SK-N-SH (cell line): Measurements from ENCODE around the gene GGTLC2. TPM values are rescaled to one million over a fixed set of nuclear protein-coding genes. Genes with fewer than 3 reads are reported as not detected.

ENCODE experiments used
- CTCF ChIA-PET: fragments of 300-600, 350-600 bp; formaldehyde crosslinking; extraction: SDS; loops from one replicate; lab custom pipeline; 2021; lab: Yijun Ruan, JAX
- POLR2A ChIA-PET: fragments of 350-600 bp; sonication (Branson Sonifier 250); formaldehyde crosslinking; extraction: SDS; loops from one replicate; lab custom pipeline; 2020; ENCODE audit warnings: antibody characterized with exemption, inconsistent platforms; lab: Yijun Ruan, JAX
- DNase-seq: peaks from one replicate; pipeline ENCODE4 v3.0.0; 2012
- H2AFZ ChIP-seq: fragments of 200-600 bp; sonication (generic); 2 replicates; pipeline ENCODE4 v1.8.1; 2016; ENCODE audit warnings: antibody characterized with exemption, mild to moderate bottlenecking, low read depth
- H3F3A ChIP-seq: fragments of 200-600 bp; sonication (generic); replicated peaks from 2 replicates; pipeline ENCODE3; 2016; ENCODE audit warnings: antibody characterized with exemption, mild to moderate bottlenecking; ENCODE audit not compliant: insufficient read depth
- H3K27ac ChIP-seq, 2 experiments: fragments of 200-500 bp in 1 of 2; fragments of 200-600 bp in 1 of 2; sonication (Bioruptor generic) in 1 of 2; sonication (generic), shearing (Covaris generic) in 1 of 2; 2 replicates each; pipeline versions ENCODE4 v1.5.1 to v1.6.1; 2014 to 2016; ENCODE audit warnings: low read depth in 2 of 2, inconsistent platforms in 1 of 2, low read length in 1 of 2, mild to moderate bottlenecking in 1 of 2, mixed read lengths in 1 of 2
- H3K27me3 ChIP-seq: fragments of 200-600 bp; sonication (generic), shearing (Covaris generic); 2 replicates; pipeline ENCODE4 v1.6.1; 2016; ENCODE audit warnings: mixed run types; ENCODE audit not compliant: insufficient read depth
- H3K36me3 ChIP-seq, 2 experiments: fragments of 200-500 bp in 1 of 2; fragments of 200-600 bp in 1 of 2; sonication (Bioruptor generic) in 1 of 2; sonication (generic) in 1 of 2; replicated peaks in 1 of 2; 2 replicates each; pipeline versions ENCODE3 to v1.5.1; 2014 to 2016; ENCODE audit warnings: low read length in 1 of 2, mild to moderate bottlenecking in 1 of 2; ENCODE audit not compliant: insufficient read depth in 2 of 2, control insufficient read depth in 1 of 2
- H3K4me1 ChIP-seq, 2 experiments: fragments of 200-500 bp in 1 of 2; fragments of 200-600 bp in 1 of 2; sonication (Bioruptor generic) in 1 of 2; sonication (generic), shearing (Covaris generic) in 1 of 2; 2 replicates each; pipeline versions ENCODE4 v1.5.1 to v1.6.1; 2014 to 2016; ENCODE audit warnings: low read depth in 1 of 2, low read length in 1 of 2, mixed run types in 1 of 2; ENCODE audit not compliant: insufficient read depth in 2 of 2, control insufficient read depth in 1 of 2
- H3K4me2 ChIP-seq: fragments of 200-600 bp; sonication (generic), shearing (Covaris generic); 2 replicates; pipeline ENCODE4 v1.6.1; 2017; ENCODE audit warnings: mixed run types
- H3K4me3 ChIP-seq, 2 experiments: fragments of 200-500 bp in 1 of 2; fragments of 200-600 bp in 1 of 2; sonication (Bioruptor generic) in 1 of 2; sonication (generic), shearing (Covaris generic) in 1 of 2; 2 replicates each; pipeline versions ENCODE4 v1.5.1 to v1.8.1; 2014 to 2016; ENCODE audit warnings: low read depth in 2 of 2, inconsistent platforms in 1 of 2, low read length in 1 of 2, mild to moderate bottlenecking in 1 of 2, mixed read lengths in 1 of 2, moderate library complexity in 1 of 2
- H3K79me2 ChIP-seq: fragments of 200-600 bp; sonication (generic); 2 replicates; pipeline ENCODE4 v1.8.1; 2017; ENCODE audit warnings: mild to moderate bottlenecking; ENCODE audit not compliant: insufficient read depth
- H3K9ac ChIP-seq: fragments of 200-600 bp; sonication (generic); 2 replicates; pipeline ENCODE4 v1.6.1; 2017; ENCODE audit warnings: mixed run types
- H3K9me2 ChIP-seq: fragments of 200-600 bp; sonication (generic); 2 replicates; pipeline ENCODE4 v1.6.1; 2017; ENCODE audit warnings: mixed run types
- H3K9me3 ChIP-seq: fragments of 200-600 bp; sonication (generic); 2 replicates; pipeline ENCODE4 v1.6.1; 2017; ENCODE audit warnings: mixed run types, mild to moderate bottlenecking, moderate library complexity
- H4K20me1 ChIP-seq: fragments of 200-600 bp; sonication (generic); 2 replicates; pipeline ENCODE4 v1.6.1; 2017; ENCODE audit warnings: mild to moderate bottlenecking, mixed run types; ENCODE audit not compliant: insufficient read depth
- MAX ChIP-seq: IDR thresholded peaks from 2 replicates; pipeline ENCODE4 v1.4.0; 2012; ENCODE audit warnings: low read depth
- MEF2A ChIP-seq: IDR thresholded peaks from 2 replicates; pipeline ENCODE4 v1.4.0; 2012; ENCODE audit warnings: low read depth, borderline replicate concordance
- MXI1 ChIP-seq: IDR thresholded peaks from 2 replicates; pipeline ENCODE4 v1.6.1; 2012; ENCODE audit warnings: mild to moderate bottlenecking, low read depth, low read length, improper control_type of control experiment
- PBX3 ChIP-seq: IDR thresholded peaks from 2 replicates; pipeline ENCODE4; 2012
- POLR2AphosphoS5 ChIP-seq: IDR thresholded peaks from 2 replicates; pipeline ENCODE4 v1.6.1; 2012; ENCODE audit warnings: low read depth, low read length
- RFX5 ChIP-seq: IDR thresholded peaks from 2 replicates; pipeline ENCODE4 v1.6.1; 2012; ENCODE audit warnings: mild to moderate bottlenecking, improper control_type of control experiment, low read length
- TCF12 ChIP-seq: IDR thresholded peaks from 2 replicates; pipeline ENCODE4 v1.4.0; 2012
- TEAD4 ChIP-seq: IDR thresholded peaks from 2 replicates; pipeline ENCODE4 v1.4.0; 2012; ENCODE audit warnings: mild to moderate bottlenecking, borderline replicate concordance; ENCODE audit not compliant: insufficient read depth
- USF1 ChIP-seq: IDR thresholded peaks from 2 replicates; pipeline ENCODE4 v1.4.0; 2012; ENCODE audit warnings: low read depth, borderline replicate concordance
- ZBTB33 ChIP-seq: IDR thresholded peaks from 2 replicates; pipeline ENCODE4 v1.4.0; 2012; ENCODE audit warnings: low read depth, borderline replicate concordance
- WGBS: methylation state at CpG from one replicate; pipeline ENCODE4 v1.1.6; 2017; ENCODE audit warnings: low lambda C conversion rate; 5-methylcytosine and 5-hydroxymethylcytosine counted together
- polyA plus RNA-seq, 3 experiments: library from polyadenylated mRNA; depleted of rRNA; stranded (reverse); fragments of >200 nt; gene quantifications; 2 replicates each; pipeline ENCODE4 v1.2.3, GENCODE V29; 2012

GGTLC2 gene
- polyA plus RNA-seq, 1 of the 3 experiments (the other 2 are of a cell fraction): not detected

GRCh38 chr22:22689621-22690345 lies 45.4 kb downstream of the GGTLC2 start (continued):
- TF ChIP-seq MAX (no peak), RFX5 (no peak)

- POLR2A ChIA-PET: no interaction called here
- Histone ChIP-seq H2AFZ (no peak overlapping the region), H3K27me3 (no peaks in the 10 kb centered on the region), H3K36me3 (no peaks in the 10 kb centered on the region), H3K27ac (no peak overlapping the region), H3K9ac (no peak overlapping the region), H3K9me3 (no peaks in the 10 kb centered on the region), H3K4me2 (no peak overlapping the region), H3F3A (no peaks in the 10 kb centered on the region), H3K9me2 (no peaks in the 10 kb centered on the region), H3K79me2 (no peaks in the 10 kb centered on the region), H3K4me3 (no peak overlapping the region), H3K4me1 (no peaks in the 10 kb centered on the region; a peak in 1 of 4 replicates), H4K20me1 (no peaks in the 10 kb centered on the region)
- DNase-seq: no peak
- CTCF ChIA-PET: interaction anchor here (1.1 to 4.0 kb wide), 11 partner anchors 11 to 483 kb away, joined by 3 to 24 read pairs (median 5); no protein-coding TSS in a partner anchor
- WGBS: 58% methylated on average over 5 of the region's 5 CpGs
- no peak for TF ChIP-seq ZBTB33
- no peak for TF ChIP-seq PBX3
- TF ChIP-seq TEAD4: no peak
- TF ChIP-seq MEF2A: no peak
- TF ChIP-seq USF1: no peak
- TF ChIP-seq POLR2AphosphoS5: no peak
- no peak for TF ChIP-seq TCF12
- no peak for TF ChIP-seq MAX
- no peak for TF ChIP-seq MXI1
These were observed 46.6 kb downstream of the GGTLC2 start for GRCh38 chr22:22691055-22691454.
